ENCODE data around the gene PARP14. TPM values are rescaled to one million over a fixed set of nuclear protein-coding genes. Genes with fewer than 3 reads are reported as not detected.
"Not testable (repeated sequence)": the region's sequence is repeated elsewhere in the genome, so short reads cannot be mapped to it uniquely, and the experiment has no call there.

PARP14 gene
- total RNA-seq, 3 donors from 2014 or later, result 22.8 to 48.9 (median 23.5) TPM

DNA sequence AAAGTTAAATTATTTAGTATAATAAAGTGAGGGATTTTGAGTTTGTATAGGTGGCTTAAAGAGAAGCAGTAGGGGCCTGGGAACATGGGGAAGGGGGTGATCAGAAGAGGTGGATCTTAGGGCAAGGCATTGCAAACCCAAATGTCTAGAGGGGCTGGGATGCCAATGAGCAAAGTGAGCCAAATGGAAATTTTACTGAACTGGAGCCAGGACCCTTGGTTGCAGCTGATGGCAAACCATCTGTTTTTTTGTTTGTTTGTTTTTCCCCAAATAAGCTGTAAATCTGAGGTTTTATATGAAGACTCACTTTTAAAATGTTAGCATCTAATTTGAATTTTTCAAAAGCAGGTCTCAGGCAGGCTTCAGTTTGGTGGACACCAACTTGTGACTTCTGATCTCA lies 14.8 kb upstream of the PARP14 start:
- Mint-ChIP-seq H3K9me3 (no peaks in the 10 kb centered on the region), H3K27me3 (ENCODE audit: low read depth) (no peaks in the 10 kb centered on the region), H3K4me1 (ENCODE audit: low read depth) (peaks cover 14% of the 10 kb centered on the region), H3K4me3 (no peak overlapping the region), H3K36me3 (ENCODE audit: insufficient read depth) (no peaks in the 10 kb centered on the region)
- DNase-seq (no peak), ATAC-seq (no peak)

- DNase-seq (no peak), ATAC-seq (peak; percentile 96)
- Mint-ChIP-seq H3K9me3 (no peaks in the 10 kb centered on the region), H3K4me1 (ENCODE audit: low read depth) (peaks cover 14% of the 10 kb centered on the region), H3K4me3 (no peak overlapping the region), H3K27me3 (ENCODE audit: low read depth) (no peaks in the 10 kb centered on the region), H3K36me3 (ENCODE audit: insufficient read depth) (no peaks in the 10 kb centered on the region)
These were observed 11.5 kb upstream of the PARP14 start for GRCh38 chr3:122668930-122669730.

- Mint-ChIP-seq H3K4me3 (no peak overlapping the region), H3K9me3 (no peaks in the 10 kb centered on the region), H3K4me1 (ENCODE audit: low read depth) (peaks cover 16% of the 10 kb centered on the region), H3K27me3 (ENCODE audit: low read depth) (no peaks in the 10 kb centered on the region), H3K36me3 (ENCODE audit: insufficient read depth) (no peaks in the 10 kb centered on the region)
- DNase-seq, result no peak
- ATAC-seq, result no peak
These were observed 9.1 kb upstream of the PARP14 start for GRCh38 chr3:122671553-122671952.

DNA sequence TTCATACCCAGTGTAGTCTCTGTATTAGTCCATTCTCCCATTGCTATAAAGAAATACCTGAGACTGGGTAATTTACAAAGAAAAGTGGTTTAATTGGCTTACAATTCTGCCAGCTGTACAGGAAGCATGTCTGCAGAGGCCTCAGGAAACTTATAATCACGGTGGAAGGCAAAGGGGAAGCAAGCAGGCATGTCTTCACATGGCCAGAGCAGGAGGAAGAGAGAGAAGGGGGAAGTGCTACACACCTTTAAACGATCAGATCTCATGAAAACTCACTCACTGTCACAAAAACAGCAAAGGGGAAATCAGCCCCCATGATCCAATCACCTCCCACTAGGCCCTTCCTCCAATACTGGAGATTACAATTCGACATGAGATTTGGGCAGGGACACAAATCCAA lies 6.3 kb upstream of the PARP14 start:
- Mint-ChIP-seq H3K27me3 (ENCODE audit: low read depth) (no peaks in the 10 kb centered on the region), H3K9me3 (no peaks in the 10 kb centered on the region), H3K36me3 (ENCODE audit: insufficient read depth) (no peaks in the 10 kb centered on the region), H3K4me3 (no peak overlapping the region), H3K4me1 (ENCODE audit: low read depth) (peaks cover 21% of the 10 kb centered on the region)
- no peak for ATAC-seq
- no peak for DNase-seq

DNA sequence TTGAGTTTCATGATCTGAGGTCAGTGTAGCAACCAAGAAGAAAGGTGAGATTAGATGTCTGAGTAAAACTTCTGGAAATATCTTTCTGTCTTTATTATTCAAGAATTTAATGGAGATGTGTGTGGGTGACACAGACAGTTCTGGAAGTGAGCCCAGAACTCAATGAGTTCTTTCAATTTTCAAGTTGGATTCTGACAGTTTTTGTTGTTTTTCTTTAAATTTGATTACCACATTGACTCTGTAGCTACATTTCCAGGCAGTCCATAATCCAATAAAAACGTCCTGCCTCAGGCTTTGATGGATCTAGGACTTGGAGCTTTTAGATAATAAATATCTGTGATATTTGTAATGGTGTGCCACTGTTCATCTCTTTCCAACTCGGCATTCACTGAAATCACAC lies 3.9 kb upstream of the PARP14 start:
- no peaks in the 10 kb centered on the region for H3K27me3 Mint-ChIP-seq (ENCODE audit: low read depth)
- DNase-seq, result no peak
- no peak for ATAC-seq
- H3K4me3 Mint-ChIP-seq, result no peak overlapping the region
- H3K4me1 Mint-ChIP-seq (ENCODE audit: low read depth), result peaks cover 32% of the 10 kb centered on the region
- H3K36me3 Mint-ChIP-seq (ENCODE audit: insufficient read depth), result no peaks in the 10 kb centered on the region
- H3K9me3 Mint-ChIP-seq, result no peaks in the 10 kb centered on the region

- H3K9me3 Mint-ChIP-seq, result no peaks in the 10 kb centered on the region
- H3K36me3 Mint-ChIP-seq (ENCODE audit: insufficient read depth), result no peaks in the 10 kb centered on the region
- ATAC-seq (no peak), DNase-seq (no peak)
- peaks cover 36% of the 10 kb centered on the region for H3K4me1 Mint-ChIP-seq (ENCODE audit: low read depth)
- no peaks in the 10 kb centered on the region for H3K27me3 Mint-ChIP-seq (ENCODE audit: low read depth)
- no peak overlapping the region for H3K4me3 Mint-ChIP-seq
These were observed 3.4 kb upstream of the PARP14 start for GRCh38 chr3:122677216-122677615.

DNA sequence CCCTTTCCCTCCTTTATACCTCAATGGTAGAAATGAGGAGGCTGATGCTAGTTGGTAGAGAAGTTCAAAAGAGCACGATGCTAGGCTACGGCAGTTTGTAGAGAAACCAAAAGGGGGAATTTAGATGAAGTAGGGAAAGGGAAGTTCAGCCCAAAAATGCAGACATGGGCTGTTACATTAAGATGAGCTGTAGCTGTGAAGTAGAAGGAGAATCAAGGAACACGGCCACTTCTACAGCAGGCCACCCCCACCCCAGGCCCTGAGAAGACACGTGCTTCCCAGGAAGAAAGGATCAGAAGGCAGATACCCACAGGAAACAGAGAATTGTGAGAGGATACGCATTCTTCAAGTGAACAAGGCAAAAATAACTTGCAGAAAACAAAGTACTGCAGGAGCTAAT lies 2.1 kb upstream of the PARP14 start:
- peaks cover 5% of the 10 kb centered on the region for H3K36me3 Mint-ChIP-seq (ENCODE audit: insufficient read depth)
- no peaks in the 10 kb centered on the region for H3K9me3 Mint-ChIP-seq
- ATAC-seq, result no peak
- no peak for DNase-seq
- H3K27me3 Mint-ChIP-seq (ENCODE audit: low read depth), result no peaks in the 10 kb centered on the region
- H3K4me1 Mint-ChIP-seq (ENCODE audit: low read depth), result peaks cover 49% of the 10 kb centered on the region
- no peak overlapping the region for H3K4me3 Mint-ChIP-seq

DNA sequence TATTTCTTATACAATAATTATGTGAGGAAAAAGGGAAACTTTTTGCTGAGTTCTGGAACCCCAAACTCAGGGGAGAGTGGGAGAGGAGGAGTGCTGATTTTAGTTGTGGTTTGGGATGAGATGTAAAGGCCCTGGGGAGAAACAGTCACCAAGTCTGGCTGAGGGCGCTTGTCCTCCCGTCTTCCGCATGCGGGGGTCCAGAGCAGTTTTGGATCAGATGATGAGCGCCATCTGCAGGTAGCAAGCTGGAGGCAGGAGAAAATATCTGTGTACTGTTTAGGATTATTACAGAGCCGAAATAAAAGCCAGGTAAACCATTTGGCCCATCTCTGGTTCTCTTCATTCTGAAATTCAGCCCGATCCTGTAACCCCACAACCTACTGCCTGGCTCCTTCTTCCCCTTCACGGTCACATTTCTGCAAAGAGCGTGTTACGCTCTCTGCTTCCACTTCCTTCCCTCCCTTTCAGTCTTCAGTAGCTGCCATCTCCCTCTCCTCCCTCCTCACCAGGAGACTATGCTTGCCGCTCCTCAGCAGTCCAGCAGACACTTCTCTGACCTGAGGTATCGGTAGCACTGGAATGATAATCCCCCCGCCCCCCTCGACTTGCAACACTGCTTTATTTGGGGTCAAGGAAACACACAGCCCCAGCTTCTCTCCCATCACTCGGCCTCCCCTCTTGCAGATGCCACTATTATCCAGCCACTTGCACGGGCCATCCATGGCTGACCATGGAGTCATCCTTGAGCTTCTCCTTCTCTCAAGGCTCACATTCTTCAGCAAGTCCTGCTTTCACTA lies 1.4 kb upstream of the PARP14 start:
- H3K27me3 Mint-ChIP-seq (ENCODE audit: low read depth), result no peaks in the 10 kb centered on the region
- peak overlapping the region; percentile 95 for H3K4me3 Mint-ChIP-seq
- H3K4me1 Mint-ChIP-seq (ENCODE audit: low read depth), result peaks cover 55% of the 10 kb centered on the region
- DNase-seq, result peak; percentile 76
- ATAC-seq, result peak; percentile 60 to 65
- no peaks in the 10 kb centered on the region for H3K9me3 Mint-ChIP-seq
- peaks cover 6% of the 10 kb centered on the region for H3K36me3 Mint-ChIP-seq (ENCODE audit: insufficient read depth)

GRCh38 chr3:122679882-122680474 lies 661 bp upstream of the PARP14 start:
- Mint-ChIP-seq H3K36me3 (ENCODE audit: insufficient read depth) (peaks cover 11% of the 10 kb centered on the region), H3K9me3 (no peaks in the 10 kb centered on the region), H3K4me1 (ENCODE audit: low read depth) (peaks cover 61% of the 10 kb centered on the region), H3K4me3 (peak overlapping the region; percentile 95), H3K27me3 (ENCODE audit: low read depth) (no peaks in the 10 kb centered on the region)
- DNase-seq (no peak), ATAC-seq (peak; percentile 21 to 42)

DNA sequence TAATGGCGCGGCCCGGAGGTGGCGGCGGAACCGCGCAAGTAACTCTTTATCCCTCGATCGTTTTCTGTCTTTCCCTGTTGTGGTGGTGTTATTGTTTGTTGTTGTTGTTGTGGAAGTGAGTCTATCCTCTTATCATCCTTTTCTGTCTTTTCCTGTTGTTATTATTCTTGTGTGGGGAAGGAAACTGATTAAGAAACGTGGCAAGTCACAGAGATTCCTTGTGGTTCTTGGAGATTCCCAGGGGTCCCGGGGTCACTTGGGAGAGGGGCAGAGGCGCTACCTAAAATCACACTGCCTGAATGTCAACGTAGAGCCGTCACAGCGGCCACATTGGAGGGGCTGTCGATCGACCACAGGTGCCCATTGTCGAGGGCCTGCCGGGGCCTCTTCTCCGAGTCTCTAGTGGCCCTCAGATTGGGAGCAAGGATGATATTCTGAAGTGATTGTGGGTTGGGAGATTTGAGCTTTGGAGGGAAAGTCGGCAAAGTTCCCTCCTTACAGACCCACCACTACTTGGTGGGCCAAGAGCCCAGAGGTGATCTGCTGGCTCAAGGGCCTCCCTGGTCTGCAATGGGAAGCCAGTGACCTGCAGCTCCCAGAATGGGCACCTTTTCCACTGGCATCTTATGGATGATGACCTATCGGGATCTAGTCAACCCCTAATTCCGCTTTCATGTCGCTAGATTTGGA lies 790 bp downstream of the PARP14 start:
- no peak for DNase-seq
- H3K36me3 Mint-ChIP-seq (ENCODE audit: insufficient read depth), result peaks cover 14% of the 10 kb centered on the region
- no peak for ATAC-seq
- H3K9me3 Mint-ChIP-seq, result no peaks in the 10 kb centered on the region
- no peaks in the 10 kb centered on the region for H3K27me3 Mint-ChIP-seq (ENCODE audit: low read depth)
- peaks cover 64% of the 10 kb centered on the region for H3K4me1 Mint-ChIP-seq (ENCODE audit: low read depth)
- peak overlapping the region; percentile 95 for H3K4me3 Mint-ChIP-seq

- peaks cover 14% of the 10 kb centered on the region for H3K36me3 Mint-ChIP-seq (ENCODE audit: insufficient read depth)
- no peaks in the 10 kb centered on the region for H3K9me3 Mint-ChIP-seq
- DNase-seq, result no peak
- H3K27me3 Mint-ChIP-seq (ENCODE audit: low read depth), result no peaks in the 10 kb centered on the region
- no peak for ATAC-seq
- H3K4me3 Mint-ChIP-seq, result peak overlapping the region; percentile 95
- peaks cover 68% of the 10 kb centered on the region for H3K4me1 Mint-ChIP-seq (ENCODE audit: low read depth)
These were observed 1.4 kb downstream of the PARP14 start for GRCh38 chr3:122681974-122682409.

- H3K36me3 Mint-ChIP-seq (ENCODE audit: insufficient read depth), result peaks cover 14% of the 10 kb centered on the region
- H3K9me3 Mint-ChIP-seq; H3K27me3 Mint-ChIP-seq (ENCODE audit: low read depth); ATAC-seq; DNase-seq: not testable (repeated sequence)
- H3K4me1 Mint-ChIP-seq (ENCODE audit: low read depth), result peaks cover 76% of the 10 kb centered on the region
- peak overlapping the region; percentile 95 for H3K4me3 Mint-ChIP-seq
These were observed 2.3 kb downstream of the PARP14 start for GRCh38 chr3:122682778-122683411.

- peaks cover 44% of the 10 kb centered on the region for H3K4me1 Mint-ChIP-seq (ENCODE audit: low read depth)
- DNase-seq, result no peak
- H3K36me3 Mint-ChIP-seq (ENCODE audit: insufficient read depth), result peaks cover 32% of the 10 kb centered on the region
- no peak for ATAC-seq
- H3K9me3 Mint-ChIP-seq, result no peaks in the 10 kb centered on the region
- H3K27me3 Mint-ChIP-seq (ENCODE audit: low read depth), result no peaks in the 10 kb centered on the region
- H3K4me3 Mint-ChIP-seq, result no peak overlapping the region
These were observed 6.7 kb downstream of the PARP14 start for GRCh38 chr3:122687298-122687697.

- no peaks in the 10 kb centered on the region for H3K9me3 Mint-ChIP-seq
- ATAC-seq, result no peak
- peaks cover 30% of the 10 kb centered on the region for H3K4me1 Mint-ChIP-seq (ENCODE audit: low read depth)
These were observed 8.4 kb downstream of the PARP14 start for GRCh38 chr3:122688996-122689395.

More at GRCh38 chr3:122688996-122689395, 8.4 kb downstream of the PARP14 start:
- H3K36me3 Mint-ChIP-seq (ENCODE audit: insufficient read depth), result peaks cover 43% of the 10 kb centered on the region
- no peak for DNase-seq
- H3K4me3 Mint-ChIP-seq, result no peak overlapping the region
- no peaks in the 10 kb centered on the region for H3K27me3 Mint-ChIP-seq (ENCODE audit: low read depth)
